ENCODE results near the gene PTTG1IP. TPM values are rescaled to one million over a fixed set of nuclear protein-coding genes. Genes with fewer than 3 reads are reported as not detected.
A peak's percentile ranks its signal among the peaks of the same experiment; 100 is the strongest.

PTTG1IP gene
- total and polyA plus RNA-seq, 2 of the 13 experiments (the other 11 are each of a cell fraction or from before 2014, with no cell fraction given), result 161 to 700 TPM

DNA sequence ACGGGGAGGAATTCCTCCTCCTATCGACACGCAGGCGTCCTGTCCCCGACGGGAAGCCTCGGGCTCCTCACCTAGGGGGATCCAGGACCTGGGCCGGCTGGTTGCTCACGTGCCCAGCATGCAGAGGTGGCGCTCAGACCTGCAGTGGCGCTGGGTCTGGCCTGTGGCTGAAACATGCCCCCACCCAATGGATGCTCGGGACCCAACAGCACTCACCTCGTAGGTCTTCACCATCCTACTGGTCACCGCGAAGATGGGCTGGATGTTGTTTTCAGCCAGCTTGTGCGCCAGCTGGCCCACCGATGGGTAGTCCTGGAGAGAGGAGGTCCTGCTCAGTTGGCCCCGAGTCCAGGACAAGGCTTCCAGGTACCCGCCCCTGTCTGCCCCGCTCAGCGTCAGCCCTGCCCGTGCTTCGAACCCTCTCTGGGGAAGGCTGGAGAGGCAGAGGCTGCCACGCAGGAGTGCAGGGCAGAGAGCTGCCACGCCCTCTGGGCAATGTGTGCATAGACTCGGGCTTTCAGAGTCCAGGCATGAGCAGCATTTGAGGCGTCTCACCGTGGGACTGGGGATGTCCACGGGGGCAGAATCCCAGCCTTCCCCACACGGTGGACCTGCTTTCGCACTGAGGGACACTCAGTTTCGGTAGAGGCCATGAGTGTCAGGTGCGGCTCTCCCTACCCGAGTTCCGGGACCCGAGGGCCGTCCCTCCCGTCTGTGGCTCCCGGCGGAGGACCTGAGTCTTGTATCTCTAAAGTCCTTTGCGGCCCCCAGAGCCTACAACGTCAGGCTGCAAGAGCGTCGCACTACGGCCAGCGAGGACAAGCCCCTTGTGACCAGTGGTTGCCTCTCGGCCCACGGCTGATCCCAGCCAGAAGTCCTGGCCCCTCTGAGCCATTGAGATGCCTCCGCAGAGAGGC is 25.6 kb upstream of the PTTG1IP start:
- FAIRE-seq (no peak), ATAC-seq (no peak), DNase-seq (ENCODE audit: low spot score) (no peak)
- BruUV-seq (replicated peaks), result no TSS peak
- no peak overlapping the region for H3K27ac ChIP-seq (ENCODE audit: extremely low read length, insufficient read depth, low read length)
- no peaks in the 10 kb centered on the region for H3K9me3 ChIP-seq (ENCODE audit: low read length)
- POLR2A ChIA-PET, result interaction anchor here (1.1 to 2.0 kb wide), 3 partner anchors 8 to 21 kb away, joined by 5 to 6 read pairs (median 6); no protein-coding TSS in a partner anchor
- in situ Hi-C loops (cut with HindIII; ENCODE audit: extremely low pct_ligation_motif_present, low pct_unique_long_range_greater_than_20kb) (no loop called here), intact Hi-C loops (cut with micrococcal nuclease; ENCODE audit: unreplicated experiment) (no loop called here)
- H3K36me3 ChIP-seq (replicated peaks in 1 of 2; ENCODE audit: control insufficient read depth in 1 of 2, insufficient read depth in 2 of 2, low read length in 2 of 2), result peaks cover 0 to 10% of the 10 kb centered on the region in 2 experiments; a peak in 3 of 5 replicates
- H3K27me3 ChIP-seq (ENCODE audit: control insufficient read depth in 1 of 2, insufficient read depth in 2 of 2, low read length in 2 of 2), result peaks cover 3% of the 10 kb centered on the region in 2 experiments; a peak in 2 of 5 replicates
- no peaks in the 10 kb centered on the region for H3K79me2 ChIP-seq (ENCODE audit: insufficient read depth, low read length)
- no peak overlapping the region for H3K4me3 ChIP-seq (replicated peaks in 1 of 3; ENCODE audit: insufficient read depth in 1 of 3, low read depth in 2 of 3, low read length in 3 of 3)
- 0 out of 2 replicates have a peak, but pooled peaks have one; percentile 49 for TF ChIP-seq HNRNPL (IDR thresholded peaks at IDR 0.05; ENCODE audit: low read depth, low read length)
- no peak for TF ChIP-seq PHF20 (CRISPR knock-in tag; IDR thresholded peaks at IDR 0.05)
- no peak overlapping the region for H3K4me2 ChIP-seq (ENCODE audit: low read depth, low read length)
- no peak overlapping the region for H3K9ac ChIP-seq (ENCODE audit: insufficient read depth, low read depth, low read length)
- H3K4me1 ChIP-seq (ENCODE audit: insufficient read depth, low read length), result peaks cover 26% of the 10 kb centered on the region
- CTCF ChIA-PET (ENCODE audit: low intra/inter-chr PET ratio, low total read pairs), result no interaction called here
- 81% methylated on average over 30 of the region's 49 CpGs for WGBS (ENCODE audit: low lambda C conversion rate)
- H2AFZ ChIP-seq (ENCODE audit: low read length), result no peak overlapping the region
- H4K20me1 ChIP-seq (ENCODE audit: insufficient read depth, low read length), result no peaks in the 10 kb centered on the region

DNA sequence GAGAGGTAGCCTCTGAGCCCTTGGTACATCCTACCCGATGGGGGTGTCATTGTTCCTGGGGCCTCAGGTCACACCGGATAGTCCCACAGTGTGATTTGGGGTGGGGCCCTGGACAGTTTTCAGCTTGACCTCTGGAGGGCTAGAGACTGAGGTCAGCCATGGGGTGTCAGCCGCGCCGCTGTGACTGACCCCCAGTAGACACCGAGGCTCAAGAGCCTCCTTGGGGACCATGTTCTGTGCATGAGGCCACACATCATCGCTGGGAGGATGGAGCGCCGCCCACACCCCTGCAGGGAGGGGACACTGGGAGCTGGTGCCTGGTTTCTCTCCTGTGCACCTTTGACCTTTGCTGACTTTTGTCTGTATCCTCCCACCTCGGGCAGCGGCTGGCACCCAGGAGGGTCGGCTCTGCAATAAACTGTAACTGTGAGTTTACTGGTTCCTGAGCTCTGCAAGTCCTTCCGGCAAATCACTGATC is 24.6 kb upstream of the PTTG1IP start:
- no peaks in the 10 kb centered on the region for H3K9me3 ChIP-seq (ENCODE audit: low read length)
- H3K4me1 ChIP-seq (ENCODE audit: insufficient read depth, low read length), result peaks cover 35% of the 10 kb centered on the region
- in situ Hi-C loops (cut with HindIII; ENCODE audit: extremely low pct_ligation_motif_present, low pct_unique_long_range_greater_than_20kb) (no loop called here), intact Hi-C loops (cut with micrococcal nuclease; ENCODE audit: unreplicated experiment) (no loop called here)
- H3K27me3 ChIP-seq (ENCODE audit: control insufficient read depth in 1 of 2, insufficient read depth in 2 of 2, low read length in 2 of 2), result peaks cover 3 to 7% of the 10 kb centered on the region in 2 experiments; a peak in 2 of 5 replicates
- H3K4me3 ChIP-seq (replicated peaks in 1 of 3; ENCODE audit: insufficient read depth in 1 of 3, low read depth in 2 of 3, low read length in 3 of 3), result no peak overlapping the region
- no peak overlapping the region for H3K4me2 ChIP-seq (ENCODE audit: low read depth, low read length)
- 57% methylated on average over 7 of the region's 13 CpGs for WGBS (ENCODE audit: low lambda C conversion rate)
- H3K79me2 ChIP-seq (ENCODE audit: insufficient read depth, low read length), result no peaks in the 10 kb centered on the region
- no TSS peak for BruUV-seq (replicated peaks)
- ChIA-PET POLR2A (interaction anchor here (0.7 to 2.0 kb wide), 4 partner anchors 9 to 26 kb away, joined by 3 to 6 read pairs (median 6); no protein-coding TSS in a partner anchor), CTCF (ENCODE audit: low intra/inter-chr PET ratio, low total read pairs) (interaction anchor here (0.6 kb wide), 1 partner anchor 233 kb away, joined by 3 read pairs; no protein-coding TSS in a partner anchor)
- peaks cover 0 to 10% of the 10 kb centered on the region in 2 experiments; a peak in 2 of 5 replicates for H3K36me3 ChIP-seq (replicated peaks in 1 of 2; ENCODE audit: control insufficient read depth in 1 of 2, insufficient read depth in 2 of 2, low read length in 2 of 2)
- TF ChIP-seq ZNF83 (CRISPR knock-in tag; IDR thresholded peaks at IDR 0.05; ENCODE audit: borderline replicate concordance), result no peak
- TF ChIP-seq, protein P1, sequence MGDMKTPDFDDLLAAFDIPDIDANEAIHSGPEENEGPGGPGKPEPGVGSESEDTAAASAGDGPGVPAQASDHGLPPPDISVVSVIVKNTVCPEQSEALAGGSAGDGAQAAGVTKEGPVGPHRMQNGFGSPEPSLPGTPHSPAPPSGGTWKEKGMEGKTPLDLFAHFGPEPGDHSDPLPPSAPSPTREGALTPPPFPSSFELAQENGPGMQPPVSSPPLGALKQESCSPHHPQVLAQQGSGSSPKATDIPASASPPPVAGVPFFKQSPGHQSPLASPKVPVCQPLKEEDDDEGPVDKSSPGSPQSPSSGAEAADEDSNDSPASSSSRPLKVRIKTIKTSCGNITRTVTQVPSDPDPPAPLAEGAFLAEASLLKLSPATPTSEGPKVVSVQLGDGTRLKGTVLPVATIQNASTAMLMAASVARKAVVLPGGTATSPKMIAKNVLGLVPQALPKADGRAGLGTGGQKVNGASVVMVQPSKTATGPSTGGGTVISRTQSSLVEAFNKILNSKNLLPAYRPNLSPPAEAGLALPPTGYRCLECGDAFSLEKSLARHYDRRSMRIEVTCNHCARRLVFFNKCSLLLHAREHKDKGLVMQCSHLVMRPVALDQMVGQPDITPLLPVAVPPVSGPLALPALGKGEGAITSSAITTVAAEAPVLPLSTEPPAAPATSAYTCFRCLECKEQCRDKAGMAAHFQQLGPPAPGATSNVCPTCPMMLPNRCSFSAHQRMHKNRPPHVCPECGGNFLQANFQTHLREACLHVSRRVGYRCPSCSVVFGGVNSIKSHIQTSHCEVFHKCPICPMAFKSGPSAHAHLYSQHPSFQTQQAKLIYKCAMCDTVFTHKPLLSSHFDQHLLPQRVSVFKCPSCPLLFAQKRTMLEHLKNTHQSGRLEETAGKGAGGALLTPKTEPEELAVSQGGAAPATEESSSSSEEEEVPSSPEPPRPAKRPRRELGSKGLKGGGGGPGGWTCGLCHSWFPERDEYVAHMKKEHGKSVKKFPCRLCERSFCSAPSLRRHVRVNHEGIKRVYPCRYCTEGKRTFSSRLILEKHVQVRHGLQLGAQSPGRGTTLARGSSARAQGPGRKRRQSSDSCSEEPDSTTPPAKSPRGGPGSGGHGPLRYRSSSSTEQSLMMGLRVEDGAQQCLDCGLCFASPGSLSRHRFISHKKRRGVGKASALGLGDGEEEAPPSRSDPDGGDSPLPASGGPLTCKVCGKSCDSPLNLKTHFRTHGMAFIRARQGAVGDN (CRISPR knock-in tag; IDR thresholded peaks at IDR 0.05), result 0 out of 2 replicates have a peak, but pooled peaks have one; percentile 9
- no peak for FAIRE-seq
- no peak overlapping the region for H3K9ac ChIP-seq (ENCODE audit: insufficient read depth, low read depth, low read length)
- no peak overlapping the region for H2AFZ ChIP-seq (ENCODE audit: low read length)
- DNase-seq (ENCODE audit: low spot score), result no peak
- no peaks in the 10 kb centered on the region for H4K20me1 ChIP-seq (ENCODE audit: insufficient read depth, low read length)
- no peak overlapping the region for H3K27ac ChIP-seq (ENCODE audit: extremely low read length, insufficient read depth, low read length)
- no peak for ATAC-seq

Data from HepG2 (cell line).